Measurements from ENCODE around the gene SOX11. TPM values are rescaled to one million over a fixed set of nuclear protein-coding genes. Genes with fewer than 3 reads are reported as not detected.

Gene SOX11
- total RNA-seq, 1 experiment from 2014 or later: 20.9 TPM

- no peaks in the 10 kb centered on the region for H3K36me3 ChIP-seq (replicated peaks; ENCODE audit: control insufficient read depth, insufficient read depth, low read length)
- no peaks in the 10 kb centered on the region for H3K27me3 ChIP-seq (ENCODE audit: control insufficient read depth, insufficient read depth, low read length)
- DNase-seq: no peak
- no peak overlapping the region for H3K4me3 ChIP-seq (ENCODE audit: insufficient read depth, low read depth, low read length)
Measured at GRCh38 chr2:5723791-5724735, 31.9 kb downstream of the SOX11 start.

- H3K4me3 ChIP-seq (ENCODE audit: insufficient read depth, low read depth, low read length): no peak overlapping the region; the same call in 1 of the 2 replicates
- DNase-seq: no peak
- no peaks in the 10 kb centered on the region for H3K36me3 ChIP-seq (replicated peaks; ENCODE audit: control insufficient read depth, insufficient read depth, low read length)
- no peaks in the 10 kb centered on the region for H3K27me3 ChIP-seq (ENCODE audit: control insufficient read depth, insufficient read depth, low read length)
Measured at GRCh38 chr2:5725072-5725471, 32.9 kb downstream of the SOX11 start.

- DNase-seq: peak; percentile 85
- Histone ChIP-seq H3K27me3 (ENCODE audit: control insufficient read depth, insufficient read depth, low read length) (no peaks in the 10 kb centered on the region), H3K4me3 (ENCODE audit: insufficient read depth, low read depth, low read length) (peak overlapping the region; percentile 32), H3K36me3 (replicated peaks; ENCODE audit: control insufficient read depth, insufficient read depth, low read length) (no peaks in the 10 kb centered on the region)
Measured at GRCh38 chr2:5725794-5726463, 33.7 kb downstream of the SOX11 start.

- no peak for DNase-seq
- no peak overlapping the region for H3K4me3 ChIP-seq (ENCODE audit: insufficient read depth, low read depth, low read length)
- no peaks in the 10 kb centered on the region for H3K27me3 ChIP-seq (ENCODE audit: control insufficient read depth, insufficient read depth, low read length)
- no peaks in the 10 kb centered on the region for H3K36me3 ChIP-seq (replicated peaks; ENCODE audit: control insufficient read depth, insufficient read depth, low read length)
Measured at GRCh38 chr2:5727235-5727634, 35.1 kb downstream of the SOX11 start.

- H3K36me3 ChIP-seq (replicated peaks; ENCODE audit: control insufficient read depth, insufficient read depth, low read length): no peaks in the 10 kb centered on the region
- DNase-seq: no peak
- no peaks in the 10 kb centered on the region for H3K27me3 ChIP-seq (ENCODE audit: control insufficient read depth, insufficient read depth, low read length)
- no peak overlapping the region for H3K4me3 ChIP-seq (ENCODE audit: insufficient read depth, low read depth, low read length)
Measured at GRCh38 chr2:5729416-5729815, 37.2 kb downstream of the SOX11 start.

GRCh38 chr2:5730386-5730785 is 38.2 kb downstream of the SOX11 start:
- H3K36me3 ChIP-seq (replicated peaks; ENCODE audit: control insufficient read depth, insufficient read depth, low read length): no peaks in the 10 kb centered on the region
- no peak overlapping the region for H3K4me3 ChIP-seq (ENCODE audit: insufficient read depth, low read depth, low read length)
- no peaks in the 10 kb centered on the region for H3K27me3 ChIP-seq (ENCODE audit: control insufficient read depth, insufficient read depth, low read length)
- DNase-seq: no peak

- DNase-seq: no peak
- Histone ChIP-seq H3K4me3 (ENCODE audit: insufficient read depth, low read depth, low read length) (no peak overlapping the region), H3K36me3 (replicated peaks; ENCODE audit: control insufficient read depth, insufficient read depth, low read length) (no peaks in the 10 kb centered on the region), H3K27me3 (ENCODE audit: control insufficient read depth, insufficient read depth, low read length) (no peaks in the 10 kb centered on the region)
Measured at GRCh38 chr2:5734859-5735520, 42.8 kb downstream of the SOX11 start.

- no peak overlapping the region for H3K4me3 ChIP-seq (ENCODE audit: insufficient read depth, low read depth, low read length)
- no peak for DNase-seq
- no peaks in the 10 kb centered on the region for H3K27me3 ChIP-seq (ENCODE audit: control insufficient read depth, insufficient read depth, low read length)
- H3K36me3 ChIP-seq (replicated peaks; ENCODE audit: control insufficient read depth, insufficient read depth, low read length): no peaks in the 10 kb centered on the region
Measured at GRCh38 chr2:5735521-5735861, 43.3 kb downstream of the SOX11 start.

GRCh38 chr2:5736050-5736449 is 43.9 kb downstream of the SOX11 start:
- H3K4me3 ChIP-seq (ENCODE audit: insufficient read depth, low read depth, low read length): no peak overlapping the region
- no peak for DNase-seq
- H3K27me3 ChIP-seq (ENCODE audit: control insufficient read depth, insufficient read depth, low read length): no peaks in the 10 kb centered on the region
- no peaks in the 10 kb centered on the region for H3K36me3 ChIP-seq (replicated peaks; ENCODE audit: control insufficient read depth, insufficient read depth, low read length)

- no peak for DNase-seq
- Histone ChIP-seq H3K36me3 (replicated peaks; ENCODE audit: control insufficient read depth, insufficient read depth, low read length) (no peaks in the 10 kb centered on the region), H3K4me3 (ENCODE audit: insufficient read depth, low read depth, low read length) (no peak overlapping the region), H3K27me3 (ENCODE audit: control insufficient read depth, insufficient read depth, low read length) (no peaks in the 10 kb centered on the region)
Measured at GRCh38 chr2:5736886-5737285, 44.7 kb downstream of the SOX11 start.

- no peaks in the 10 kb centered on the region; the same call in 1 of the 2 replicates for H3K27me3 ChIP-seq (ENCODE audit: control insufficient read depth, insufficient read depth, low read length)
- DNase-seq: no peak
- H3K4me3 ChIP-seq (ENCODE audit: insufficient read depth, low read depth, low read length): no peak overlapping the region
- no peaks in the 10 kb centered on the region for H3K36me3 ChIP-seq (replicated peaks; ENCODE audit: control insufficient read depth, insufficient read depth, low read length)
Measured at GRCh38 chr2:5740053-5740452, 47.9 kb downstream of the SOX11 start.

- Histone ChIP-seq H3K27me3 (ENCODE audit: control insufficient read depth, insufficient read depth, low read length) (no peaks in the 10 kb centered on the region; the same call in 1 of the 2 replicates), H3K36me3 (replicated peaks; ENCODE audit: control insufficient read depth, insufficient read depth, low read length) (no peaks in the 10 kb centered on the region), H3K4me3 (ENCODE audit: insufficient read depth, low read depth, low read length) (no peak overlapping the region)
- DNase-seq: no peak
Measured at GRCh38 chr2:5740817-5741216, 48.6 kb downstream of the SOX11 start.

- H3K36me3 ChIP-seq (replicated peaks; ENCODE audit: control insufficient read depth, insufficient read depth, low read length): no peaks in the 10 kb centered on the region
- H3K27me3 ChIP-seq (ENCODE audit: control insufficient read depth, insufficient read depth, low read length): no peaks in the 10 kb centered on the region; the same call in 1 of the 2 replicates
- no peak for DNase-seq
- H3K4me3 ChIP-seq (ENCODE audit: insufficient read depth, low read depth, low read length): no peak overlapping the region
Measured at GRCh38 chr2:5741242-5741641, 49.1 kb downstream of the SOX11 start.

GRCh38 chr2:5742126-5742525 is 49.9 kb downstream of the SOX11 start:
- Histone ChIP-seq H3K27me3 (ENCODE audit: control insufficient read depth, insufficient read depth, low read length) (no peaks in the 10 kb centered on the region; the same call in 1 of the 2 replicates), H3K36me3 (replicated peaks; ENCODE audit: control insufficient read depth, insufficient read depth, low read length) (no peaks in the 10 kb centered on the region), H3K4me3 (ENCODE audit: insufficient read depth, low read depth, low read length) (no peak overlapping the region)
- DNase-seq: peak; percentile 49

- no peak for DNase-seq
- H3K4me3 ChIP-seq (ENCODE audit: insufficient read depth, low read depth, low read length): no peak overlapping the region
- H3K36me3 ChIP-seq (replicated peaks; ENCODE audit: control insufficient read depth, insufficient read depth, low read length): no peaks in the 10 kb centered on the region
- no peaks in the 10 kb centered on the region for H3K27me3 ChIP-seq (ENCODE audit: control insufficient read depth, insufficient read depth, low read length)
Measured at GRCh38 chr2:5748391-5748790, 56.2 kb downstream of the SOX11 start.
